NOMO-1 (cell line): Measurements from ENCODE around the gene UBE2R2.

Source experiments
- DNase-seq, 2 experiments: peaks; one replicate each; lab custom pipeline; 2025; ENCODE audit not compliant: unreplicated experiment in 2 of 2; lab: John Stamatoyannopoulos, UW

Gene UBE2R2

GRCh38 chr9:33880211-33881089, 63.5 kb downstream of the UBE2R2 start:
- no peak for DNase-seq

- no peak for DNase-seq
Measured at GRCh38 chr9:33881635-33882034, 64.7 kb downstream of the UBE2R2 start.

GRCh38 chr9:33884856-33885701, 68.1 kb downstream of the UBE2R2 start:
- DNase-seq = no peak

GRCh38 chr9:33885948-33886347, 69.0 kb downstream of the UBE2R2 start:
- no peak for DNase-seq

- no peak for DNase-seq
Measured at GRCh38 chr9:33893861-33894260, 76.9 kb downstream of the UBE2R2 start.

GRCh38 chr9:33894316-33894715, 77.4 kb downstream of the UBE2R2 start:
- DNase-seq = no peak

- peak in 1 of 2 experiments; percentile 60 for DNase-seq
Measured at GRCh38 chr9:33903157-33903780, 86.3 kb downstream of the UBE2R2 start.

GRCh38 chr9:33905137-33905536, 88.2 kb downstream of the UBE2R2 start:
- no peak for DNase-seq

GRCh38 chr9:33906769-33907168, 89.8 kb downstream of the UBE2R2 start:
- no peak for DNase-seq

- no peak for DNase-seq
Measured at GRCh38 chr9:33907347-33907746, 90.4 kb downstream of the UBE2R2 start.

- DNase-seq = no peak
Measured at GRCh38 chr9:33908114-33908513, 91.2 kb downstream of the UBE2R2 start.

GRCh38 chr9:33908749-33909148, 91.8 kb downstream of the UBE2R2 start:
- no peak for DNase-seq

GRCh38 chr9:33913541-33913940, 96.6 kb downstream of the UBE2R2 start:
- DNase-seq = no peak

- no peak for DNase-seq
Measured at GRCh38 chr9:33914887-33915628, 98.1 kb downstream of the UBE2R2 start.

- no peak for DNase-seq
Measured at GRCh38 chr9:33917036-33917435, 100.1 kb downstream of the UBE2R2 start.

- no peak for DNase-seq
Measured at GRCh38 chr9:33919276-33919897, 102.4 kb downstream of the UBE2R2 start.

- DNase-seq = no peak
Measured at GRCh38 chr9:33921967-33922895, 105.3 kb downstream of the UBE2R2 start.

- no peak for DNase-seq
Measured at GRCh38 chr9:33923079-33923478, 106.1 kb downstream of the UBE2R2 start.
